Fibroblast of mammary gland (primary cell): ENCODE data around the gene RPL37.
"Not testable (repeated sequence)": the region's sequence is repeated elsewhere in the genome, so short reads cannot be mapped to it uniquely, and the experiment has no call there.

ENCODE experiments used
- DNase-seq: peaks from one replicate; pipeline ENCODE4 v3.0.0-alpha.2; 2010; ENCODE audit warnings: low read depth
- H3K4me3 ChIP-seq: 2 replicates; pipeline ENCODE4 v1.5.1; 2011; ENCODE audit warnings: low read depth, mild to moderate bottlenecking, low read length, moderate library complexity; ENCODE audit not compliant: control insufficient read depth
- TF ChIP-seq, protein P1 (sequence below): conservative IDR thresholded peaks from 2 replicates; pipeline ENCODE4 v1.5.1; 2011; ENCODE audit warnings: low read depth, low read length, inconsistent platforms; ENCODE audit not compliant: control insufficient read depth, insufficient read depth

Gene RPL37

DNA sequence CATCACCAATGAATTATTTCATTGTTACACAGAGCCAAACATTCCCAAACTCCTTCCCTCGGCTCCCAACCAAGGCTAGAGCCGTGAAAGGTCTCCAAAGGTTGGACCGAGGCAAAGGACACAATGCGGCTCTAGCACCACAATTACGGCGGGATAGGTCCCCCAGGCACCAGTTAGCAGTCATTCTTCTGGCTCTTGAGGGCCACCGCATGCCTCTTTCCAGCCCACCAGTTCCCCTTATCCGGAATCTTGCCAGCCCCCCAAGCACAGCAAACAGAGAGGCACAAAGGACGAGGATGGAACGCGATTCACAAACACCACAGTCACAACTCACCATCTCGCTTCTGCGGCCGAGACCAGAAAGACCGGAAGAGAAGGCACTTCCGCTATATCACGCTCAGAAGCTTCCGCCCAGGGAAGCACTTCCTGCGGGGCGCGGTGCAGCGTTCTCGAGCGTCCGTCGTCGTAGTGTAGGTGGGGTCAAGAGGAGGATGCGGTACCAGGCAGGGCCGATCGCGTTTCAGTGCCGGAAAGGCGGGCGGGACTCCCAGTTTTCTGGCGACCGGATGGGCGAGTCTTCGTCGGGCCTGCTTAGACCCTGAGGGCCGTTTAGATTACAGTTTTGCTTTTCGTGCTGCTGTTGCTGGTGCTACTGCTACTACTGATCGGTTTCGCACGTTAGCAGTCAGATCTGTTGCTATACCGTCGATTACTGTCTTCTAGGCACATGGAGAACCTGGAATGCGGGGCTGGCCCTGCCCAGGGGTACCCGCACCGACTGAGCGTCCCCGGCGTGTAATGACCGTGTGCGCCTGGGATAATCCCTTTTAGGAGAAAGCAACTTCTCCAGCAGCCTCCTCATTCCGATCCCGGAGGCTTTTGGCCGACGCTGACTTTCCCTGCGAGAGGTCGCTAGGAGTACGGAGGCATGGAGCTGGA is at the start of gene RPL37:
TSS of gene RPL37 (minus strand) at position 374 of the 939 bp plus-strand sequence. CDS start at position 337, 37 bp downstream.
- peak; percentile 97 for DNase-seq
- H3K4me3 ChIP-seq, result peak within 1 kb of the TSS; percentile 90
- TF ChIP-seq, protein P1, sequence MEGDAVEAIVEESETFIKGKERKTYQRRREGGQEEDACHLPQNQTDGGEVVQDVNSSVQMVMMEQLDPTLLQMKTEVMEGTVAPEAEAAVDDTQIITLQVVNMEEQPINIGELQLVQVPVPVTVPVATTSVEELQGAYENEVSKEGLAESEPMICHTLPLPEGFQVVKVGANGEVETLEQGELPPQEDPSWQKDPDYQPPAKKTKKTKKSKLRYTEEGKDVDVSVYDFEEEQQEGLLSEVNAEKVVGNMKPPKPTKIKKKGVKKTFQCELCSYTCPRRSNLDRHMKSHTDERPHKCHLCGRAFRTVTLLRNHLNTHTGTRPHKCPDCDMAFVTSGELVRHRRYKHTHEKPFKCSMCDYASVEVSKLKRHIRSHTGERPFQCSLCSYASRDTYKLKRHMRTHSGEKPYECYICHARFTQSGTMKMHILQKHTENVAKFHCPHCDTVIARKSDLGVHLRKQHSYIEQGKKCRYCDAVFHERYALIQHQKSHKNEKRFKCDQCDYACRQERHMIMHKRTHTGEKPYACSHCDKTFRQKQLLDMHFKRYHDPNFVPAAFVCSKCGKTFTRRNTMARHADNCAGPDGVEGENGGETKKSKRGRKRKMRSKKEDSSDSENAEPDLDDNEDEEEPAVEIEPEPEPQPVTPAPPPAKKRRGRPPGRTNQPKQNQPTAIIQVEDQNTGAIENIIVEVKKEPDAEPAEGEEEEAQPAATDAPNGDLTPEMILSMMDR, result no peak

DNA sequence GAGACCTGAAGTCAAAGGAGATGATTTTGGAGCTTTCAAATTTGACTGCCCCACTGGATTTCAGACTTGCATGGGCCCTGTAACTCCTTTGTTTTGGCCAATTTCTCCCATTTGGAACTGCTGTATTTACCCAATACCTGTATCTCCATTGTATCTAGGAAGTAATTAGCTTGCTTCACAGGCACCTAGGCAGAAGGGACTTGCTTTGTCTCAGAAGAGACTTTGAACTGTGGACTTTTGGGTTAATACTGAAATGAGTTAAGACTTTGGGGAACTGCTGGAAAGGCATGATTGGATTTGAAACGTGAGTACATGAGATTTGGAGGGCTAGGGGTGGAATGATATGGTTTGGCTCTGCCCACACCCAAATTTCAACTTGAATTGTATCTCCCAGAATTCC is 48.0 kb upstream of the RPL37 start:
- not testable (repeated sequence) for DNase-seq, H3K4me3 ChIP-seq

DNA sequence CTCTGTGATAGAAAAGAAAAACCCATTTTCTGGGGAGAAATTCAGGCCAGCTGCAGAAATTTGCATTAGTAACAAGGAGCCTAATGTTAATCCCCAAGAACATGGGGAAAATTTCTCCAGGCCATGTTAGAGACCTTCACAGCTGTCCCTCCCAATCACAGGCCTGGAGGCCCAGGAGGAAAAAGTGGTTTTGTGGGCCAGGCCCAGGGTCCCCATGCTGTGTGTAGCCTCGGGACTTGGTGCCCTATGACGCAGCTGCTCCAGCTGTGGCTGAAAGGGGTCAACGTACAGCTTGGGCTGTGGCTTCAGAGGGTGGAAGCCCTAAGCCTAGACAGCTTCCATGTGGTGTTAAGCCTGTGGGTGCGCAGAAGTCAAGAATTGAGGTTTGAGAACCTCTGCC is 47.3 kb upstream of the RPL37 start:
- TF ChIP-seq, protein P1, result no peak

DNA sequence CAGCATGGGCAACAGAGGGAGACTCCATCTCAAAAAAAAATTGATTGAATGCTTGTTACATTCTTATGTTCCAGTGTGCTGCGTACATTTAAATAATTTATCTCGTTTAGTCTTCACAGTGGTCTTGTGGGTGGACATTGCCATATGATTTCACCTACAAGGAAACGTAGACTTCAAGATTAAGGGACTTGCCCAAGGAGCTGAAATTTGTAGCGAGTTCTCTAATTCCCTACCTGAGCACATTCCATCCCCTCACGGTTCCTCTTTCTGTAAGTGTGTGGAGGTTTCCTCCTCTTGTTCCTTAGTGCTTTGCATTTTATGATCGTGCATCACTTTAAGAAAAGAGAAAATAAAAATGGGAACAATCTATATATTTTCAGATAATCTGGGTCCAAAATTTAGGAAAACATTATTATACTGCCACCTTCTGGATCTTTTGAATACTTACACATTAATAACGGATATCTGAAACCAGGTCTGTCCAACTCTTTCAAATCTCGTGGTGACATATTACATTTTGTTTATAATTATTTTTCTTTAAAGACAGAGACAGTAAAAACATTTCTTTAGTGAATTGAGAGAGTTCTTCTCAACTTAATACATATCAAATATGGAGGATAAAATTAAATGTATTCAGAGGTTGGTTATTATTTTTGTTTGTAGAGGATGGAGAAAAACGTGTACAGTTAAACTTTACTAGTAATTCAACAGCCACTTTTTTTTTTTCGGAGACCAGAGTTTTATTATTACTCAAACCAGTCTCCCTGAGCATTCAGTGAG is 44.3 kb upstream of the RPL37 start:
- H3K4me3 ChIP-seq, result peak overlapping the region; percentile 16
- DNase-seq, result peak; percentile 54
- TF ChIP-seq, protein P1, result peak; percentile 41

More for the DNA sequence above, 47.3 kb upstream of the RPL37 start:
- DNase-seq, result no peak
- H3K4me3 ChIP-seq, result no peak overlapping the region

DNA sequence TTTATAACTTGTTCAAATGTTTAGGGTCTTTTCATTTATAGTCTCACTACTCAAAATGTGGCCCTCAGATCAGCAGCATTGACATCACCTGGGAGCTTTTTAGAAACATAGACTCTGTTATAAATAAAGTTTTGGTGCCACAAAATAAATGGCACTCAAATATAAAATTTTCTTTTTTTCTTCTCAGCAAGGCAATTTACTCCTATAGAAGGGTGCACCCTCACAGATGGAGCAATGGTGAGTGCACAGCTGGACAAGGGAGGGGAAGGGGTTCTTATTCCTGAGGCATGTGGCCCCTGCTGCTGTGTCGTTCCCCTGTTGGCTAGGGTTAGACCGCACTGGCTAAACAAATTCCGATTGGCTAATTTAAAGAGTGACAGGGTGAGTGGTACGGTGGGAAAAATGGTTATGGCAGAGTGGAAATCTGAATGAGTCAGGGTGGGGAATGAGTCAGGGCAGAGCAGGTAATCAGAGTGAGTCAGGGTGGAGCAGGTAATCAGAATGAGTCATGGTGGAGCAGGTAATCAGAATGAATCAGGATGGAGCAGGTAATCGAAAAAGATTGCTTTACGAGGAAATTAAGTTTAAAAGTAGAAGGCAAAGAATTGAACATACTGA is 42.5 kb upstream of the RPL37 start:
- TF ChIP-seq, protein P1, result no peak
- H3K4me3 ChIP-seq, result no peak overlapping the region
- peak; percentile 3 for DNase-seq

DNA sequence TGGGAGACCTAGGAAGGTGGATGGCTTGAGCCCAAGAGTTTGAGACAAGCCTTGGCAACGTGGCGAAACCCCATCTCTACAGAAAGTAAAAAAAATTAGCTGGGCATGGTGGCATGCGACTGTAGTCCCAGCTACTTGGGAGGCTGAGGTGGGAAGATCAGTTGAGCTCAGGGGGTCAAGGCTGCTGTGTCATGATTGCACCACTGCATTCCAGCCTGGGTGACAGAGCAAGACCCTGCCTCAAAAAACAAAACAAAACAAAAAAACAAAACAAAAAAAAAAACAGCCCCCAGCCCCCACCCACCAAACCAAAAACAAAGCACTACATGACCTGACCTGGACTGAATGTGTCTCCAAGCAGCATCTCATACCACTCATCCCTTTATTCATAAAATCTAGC is 40.9 kb upstream of the RPL37 start:
- H3K4me3 ChIP-seq, result no peak overlapping the region
- TF ChIP-seq, protein P1, result no peak
- no peak for DNase-seq
